MM.1S (cell line): ENCODE results near the gene RARA.

Experiments
- DNase-seq: peaks from one replicate; pipeline ENCODE4 v3.0.0-alpha.2; 2015
- H2AFZ ChIP-seq: fragments of 300-600 bp; sonication (generic); 2 replicates; pipeline ENCODE4 v1.6.0; 2016; ENCODE audit warnings: antibody characterized with exemption, low read length
- H3F3A ChIP-seq: fragments of 300-600 bp; sonication (generic); 2 replicates; pipeline ENCODE4 v1.6.1; 2016; ENCODE audit warnings: mild to moderate bottlenecking, antibody characterized with exemption, low read length, moderate library complexity, mixed read lengths; ENCODE audit not compliant: insufficient read depth
- H3K27ac ChIP-seq: fragments of 300-600 bp; sonication (generic); 2 replicates; pipeline ENCODE4 v1.5.1; 2016; ENCODE audit warnings: mild to moderate bottlenecking, low read length
- H3K27me3 ChIP-seq: fragments of 300-600 bp; sonication (generic); replicated peaks from 2 replicates; pipeline ENCODE4 v1.6.0; 2016; ENCODE audit warnings: low read length; ENCODE audit not compliant: insufficient read depth
- H3K36me3 ChIP-seq: fragments of 300-600 bp; sonication (generic); replicated peaks from 2 replicates; pipeline ENCODE4 v1.6.1; 2016; ENCODE audit warnings: mild to moderate bottlenecking, low read length, mixed read lengths; ENCODE audit not compliant: insufficient read depth
- H3K4me1 ChIP-seq: fragments of 300-600 bp; sonication (generic); 2 replicates; pipeline ENCODE4 v1.6.1; 2016; ENCODE audit warnings: low read length, mixed read lengths
- H3K4me2 ChIP-seq: fragments of 300-600 bp; sonication (generic); 2 replicates; pipeline ENCODE4 v1.6.0; 2016; ENCODE audit warnings: low read depth, low read length
- H3K4me3 ChIP-seq: fragments of 300-600 bp; sonication (generic); 2 replicates; pipeline ENCODE4 v1.5.1; 2016; ENCODE audit warnings: low read length, mixed read lengths
- H3K79me2 ChIP-seq: fragments of 300-600 bp; sonication (generic); 2 replicates; pipeline ENCODE4 v1.6.1; 2016; ENCODE audit warnings: mixed run types, low read length, mixed read lengths
- H3K9ac ChIP-seq: fragments of 300-600 bp; sonication (generic); 2 replicates; pipeline ENCODE4 v1.6.1; 2016; ENCODE audit warnings: low read length, mixed read lengths
- H3K9me2 ChIP-seq: fragments of 300-600 bp; sonication (generic); replicated peaks from 2 replicates; pipeline ENCODE4 v1.6.1; 2016; ENCODE audit warnings: mild to moderate bottlenecking, low read length, mixed read lengths; ENCODE audit not compliant: insufficient read depth
- H3K9me3 ChIP-seq: fragments of 300-600 bp; sonication (generic); replicated peaks from 2 replicates; pipeline ENCODE4 v1.6.1; 2016; ENCODE audit warnings: mild to moderate bottlenecking, low read length, mixed read lengths; ENCODE audit not compliant: insufficient read depth
- H4K20me1 ChIP-seq: fragments of 300-600 bp; sonication (generic); 2 replicates; pipeline ENCODE4 v1.6.1; 2016; ENCODE audit warnings: mild to moderate bottlenecking, low read length, moderate library complexity, mixed read lengths; ENCODE audit not compliant: insufficient read depth
- CTCF ChIP-seq: fragments of 300-600 bp; sonication (generic); IDR thresholded peaks from 2 replicates; pipeline ENCODE4 v1.5.1; 2016; ENCODE audit warnings: antibody characterized with exemption, low read length, mixed read lengths
- EZH2 ChIP-seq: fragments of 300-600 bp; sonication (generic); optimal IDR thresholded peaks from 2 replicates; pipeline ENCODE3; 2017; ENCODE audit warnings: low read depth, mild to moderate bottlenecking, antibody characterized with exemption, low read length, mixed read lengths
- EZH2phosphoT487 ChIP-seq: fragments of 300-600 bp; sonication (generic); IDR thresholded peaks from 2 replicates; pipeline ENCODE4 v1.6.1; 2018; ENCODE audit warnings: antibody characterized with exemption, low read length

Gene RARA

GRCh38 chr17:40268141-40268712 is 40.8 kb upstream of the RARA start:
- H3K27me3 ChIP-seq: no peaks in the 10 kb centered on the region
- H3K79me2 ChIP-seq: no peaks in the 10 kb centered on the region
- no peak overlapping the region for H3K4me2 ChIP-seq
- no peak for DNase-seq
- no peak overlapping the region for H3K27ac ChIP-seq
- H3K4me3 ChIP-seq: no peak overlapping the region
- no peaks in the 10 kb centered on the region for H3F3A ChIP-seq
- H3K4me1 ChIP-seq: no peaks in the 10 kb centered on the region
- H3K9me2 ChIP-seq: no peaks in the 10 kb centered on the region
- no peaks in the 10 kb centered on the region; the same call in 1 of the 2 replicates for H3K36me3 ChIP-seq
- no peak for TF ChIP-seq EZH2phosphoT487
- no peak for TF ChIP-seq CTCF
- no peak for TF ChIP-seq EZH2
- no peak overlapping the region for H2AFZ ChIP-seq
- no peaks in the 10 kb centered on the region for H3K9me3 ChIP-seq
- H4K20me1 ChIP-seq: no peaks in the 10 kb centered on the region
- H3K9ac ChIP-seq: no peak overlapping the region

GRCh38 chr17:40278414-40278813 is 30.6 kb upstream of the RARA start:
- Histone ChIP-seq H3K4me1 (no peaks in the 10 kb centered on the region), H3K79me2 (no peaks in the 10 kb centered on the region), H3F3A (no peaks in the 10 kb centered on the region), H3K4me2 (no peak overlapping the region), H3K27me3 (no peaks in the 10 kb centered on the region), H3K9me3 (no peaks in the 10 kb centered on the region), H2AFZ (no peak overlapping the region), H3K36me3 (0 out of 2 replicates have a peak, but pooled peaks cover 4% of the 10 kb centered on the region), H3K9me2 (no peaks in the 10 kb centered on the region), H4K20me1 (no peaks in the 10 kb centered on the region), H3K9ac (no peak overlapping the region), H3K4me3 (no peak overlapping the region), H3K27ac (no peak overlapping the region)
- TF ChIP-seq CTCF (no peak), EZH2 (no peak), EZH2phosphoT487 (no peak)
- no peak for DNase-seq

DNA sequence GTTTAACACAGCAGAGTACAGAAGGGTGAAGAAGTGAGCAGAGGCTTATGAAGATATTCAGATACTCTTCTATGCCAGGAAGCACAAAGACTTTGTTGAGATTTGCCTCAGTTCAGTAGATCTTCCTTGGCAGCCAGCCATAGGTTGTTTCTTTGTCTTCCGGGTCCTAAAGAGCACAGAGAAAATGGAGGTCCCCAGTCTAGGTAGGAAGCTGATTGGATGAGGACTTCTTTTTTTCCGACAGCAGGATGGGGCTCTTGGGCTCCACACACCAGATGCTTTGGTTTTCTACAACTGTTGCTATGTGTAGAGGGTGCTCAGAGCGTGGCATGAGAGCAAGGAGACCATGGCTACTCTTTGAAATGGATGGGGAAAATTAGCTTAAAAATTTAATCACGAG is 29.6 kb upstream of the RARA start:
- Histone ChIP-seq H4K20me1 (no peaks in the 10 kb centered on the region), H3F3A (no peaks in the 10 kb centered on the region), H3K4me3 (no peak overlapping the region), H3K9me2 (no peaks in the 10 kb centered on the region), H3K4me1 (no peaks in the 10 kb centered on the region), H3K9ac (no peak overlapping the region), H3K9me3 (no peaks in the 10 kb centered on the region), H3K79me2 (no peaks in the 10 kb centered on the region), H2AFZ (no peak overlapping the region), H3K27me3 (no peaks in the 10 kb centered on the region), H3K27ac (no peak overlapping the region), H3K4me2 (no peak overlapping the region), H3K36me3 (no peaks in the 10 kb centered on the region)
- no peak for TF ChIP-seq EZH2
- TF ChIP-seq EZH2phosphoT487: no peak
- no peak for TF ChIP-seq CTCF
- no peak for DNase-seq
